ENCODE measurements around the gene ARHGAP24. TPM values are rescaled to one million over a fixed set of nuclear protein-coding genes. Genes with fewer than 3 reads are reported as not detected.
"Not testable (repeated sequence)": the region's sequence is repeated elsewhere in the genome, so short reads cannot be mapped to it uniquely, and the experiment has no call there.

Gene ARHGAP24
- total and polyA plus RNA-seq, 5 experiments from 2014 or later = 4.4 to 7.3 TPM; not detected in 3

- Mint-ChIP-seq H3K9me3 (peaks cover 0 to 3% (median 0%) of the 10 kb centered on the region in 9 donors), H3K4me1 (no peaks in the 10 kb centered on the region), H3K27ac (no peak overlapping the region), H3K36me3 (no peaks in the 10 kb centered on the region), H3K4me3 (no peak overlapping the region), H3K27me3 (peaks cover 0 to 1% (median 0%) of the 10 kb centered on the region in 5 donors)
- POLR2A ChIA-PET = no interaction called here
- DNase-seq = no peak
- no peak for ATAC-seq
These were observed 471.9 kb downstream of the ARHGAP24 start for GRCh38 chr4:85946821-85947220.

- Mint-ChIP-seq H3K36me3 (no peaks in the 10 kb centered on the region), H3K27me3 (peaks cover 0 to 3% (median 0%) of the 10 kb centered on the region in 5 donors), H3K27ac (no peak overlapping the region), H3K9me3 (no peaks in the 10 kb centered on the region), H3K4me3 (no peak overlapping the region), H3K4me1 (no peaks in the 10 kb centered on the region)
- DNase-seq = no peak
- POLR2A ChIA-PET = no interaction called here
- no peak for ATAC-seq
These were observed 476.1 kb downstream of the ARHGAP24 start for GRCh38 chr4:85951099-85951498.

- Mint-ChIP-seq H3K36me3 (no peaks in the 10 kb centered on the region), H3K9me3 (no peaks in the 10 kb centered on the region), H3K4me3 (no peak overlapping the region), H3K27ac (no peak overlapping the region), H3K4me1 (no peaks in the 10 kb centered on the region), H3K27me3 (peaks cover 0 to 3% (median 0%) of the 10 kb centered on the region in 5 donors)
- no peak for ATAC-seq
- DNase-seq = no peak
- POLR2A ChIA-PET = no interaction called here
These were observed 477.6 kb downstream of the ARHGAP24 start for GRCh38 chr4:85952528-85952927.

GRCh38 chr4:85952972-85953650 is 478.2 kb downstream of the ARHGAP24 start:
- POLR2A ChIA-PET = no interaction called here
- Mint-ChIP-seq H3K27ac (no peak overlapping the region), H3K4me1 (no peaks in the 10 kb centered on the region), H3K9me3 (no peaks in the 10 kb centered on the region), H3K36me3 (no peaks in the 10 kb centered on the region), H3K4me3 (no peak overlapping the region), H3K27me3 (peaks cover 0 to 3% (median 0%) of the 10 kb centered on the region in 5 donors)
- DNase-seq (no peak), ATAC-seq (no peak)

- POLR2A ChIA-PET = no interaction called here
- DNase-seq (no peak), ATAC-seq (no peak)
- H3K36me3 Mint-ChIP-seq = no peaks in the 10 kb centered on the region
- no peaks in the 10 kb centered on the region for H3K9me3 Mint-ChIP-seq
- no peak overlapping the region for H3K27ac Mint-ChIP-seq
- H3K4me1 Mint-ChIP-seq = no peaks in the 10 kb centered on the region
- no peak overlapping the region for H3K4me3 Mint-ChIP-seq
- H3K27me3 Mint-ChIP-seq = peaks cover 0 to 3% (median 0%) of the 10 kb centered on the region in 5 donors
These were observed 478.7 kb downstream of the ARHGAP24 start for GRCh38 chr4:85953651-85954018.

GRCh38 chr4:85955620-85956292 is 480.8 kb downstream of the ARHGAP24 start:
- peaks cover 0 to 2% (median 0%) of the 10 kb centered on the region in 9 donors for H3K9me3 Mint-ChIP-seq
- no peak for ATAC-seq
- H3K4me1 Mint-ChIP-seq = no peaks in the 10 kb centered on the region
- no peak for DNase-seq
- no peak overlapping the region for H3K4me3 Mint-ChIP-seq
- peaks cover 0 to 3% (median 0%) of the 10 kb centered on the region in 5 donors for H3K27me3 Mint-ChIP-seq
- no peaks in the 10 kb centered on the region for H3K36me3 Mint-ChIP-seq
- POLR2A ChIA-PET = no interaction called here
- H3K27ac Mint-ChIP-seq = no peak overlapping the region

GRCh38 chr4:85956293-85956945 is 481.5 kb downstream of the ARHGAP24 start:
- ATAC-seq (no peak), DNase-seq (no peak)
- no peaks in the 10 kb centered on the region for H3K36me3 Mint-ChIP-seq
- H3K9me3 Mint-ChIP-seq = peaks cover 0 to 2% (median 0%) of the 10 kb centered on the region in 9 donors
- H3K27ac Mint-ChIP-seq = no peak overlapping the region
- no peak overlapping the region for H3K4me3 Mint-ChIP-seq
- POLR2A ChIA-PET = no interaction called here
- no peaks in the 10 kb centered on the region for H3K4me1 Mint-ChIP-seq
- peaks cover 0 to 3% (median 0%) of the 10 kb centered on the region in 5 donors for H3K27me3 Mint-ChIP-seq

- no peak for ATAC-seq
- H3K9me3 Mint-ChIP-seq = peaks cover 0 to 11% (median 3%) of the 10 kb centered on the region in 9 donors
- H3K4me1 Mint-ChIP-seq = no peaks in the 10 kb centered on the region
- H3K36me3 Mint-ChIP-seq = peaks cover 0 to 4% (median 0%) of the 10 kb centered on the region in 3 donors
- POLR2A ChIA-PET = no interaction called here
- no peak overlapping the region for H3K4me3 Mint-ChIP-seq
- no peaks in the 10 kb centered on the region for H3K27me3 Mint-ChIP-seq
- H3K27ac Mint-ChIP-seq = no peak overlapping the region
- no peak for DNase-seq
These were observed 486.9 kb downstream of the ARHGAP24 start for GRCh38 chr4:85961887-85962286.

- H3K27me3 Mint-ChIP-seq = no peaks in the 10 kb centered on the region
These were observed 488.3 kb downstream of the ARHGAP24 start for GRCh38 chr4:85963231-85963630.

GRCh38 chr4:85964298-85964697 is 489.3 kb downstream of the ARHGAP24 start:
- Mint-ChIP-seq H3K9me3 (peaks cover 0 to 11% (median 3%) of the 10 kb centered on the region in 9 donors), H3K4me3 (no peak overlapping the region), H3K4me1 (no peaks in the 10 kb centered on the region), H3K27ac (no peak overlapping the region), H3K27me3 (no peaks in the 10 kb centered on the region), H3K36me3 (peaks cover 0 to 4% (median 0%) of the 10 kb centered on the region in 3 donors)
- DNase-seq = no peak
- POLR2A ChIA-PET = no interaction called here
- no peak for ATAC-seq

More at GRCh38 chr4:85963231-85963630, 488.3 kb downstream of the ARHGAP24 start:
- DNase-seq (no peak), ATAC-seq (no peak)
- POLR2A ChIA-PET = no interaction called here
- Mint-ChIP-seq H3K9me3 (peaks cover 0 to 11% (median 3%) of the 10 kb centered on the region in 9 donors), H3K4me3 (no peak overlapping the region), H3K36me3 (peaks cover 0 to 4% (median 0%) of the 10 kb centered on the region in 3 donors), H3K4me1 (no peaks in the 10 kb centered on the region), H3K27ac (no peak overlapping the region)

GRCh38 chr4:85965017-85965416 is 490.1 kb downstream of the ARHGAP24 start:
- DNase-seq, H3K27ac Mint-ChIP-seq, H3K4me3 Mint-ChIP-seq, H3K36me3 Mint-ChIP-seq, POLR2A ChIA-PET, ATAC-seq, H3K27me3 Mint-ChIP-seq, H3K4me1 Mint-ChIP-seq: not testable (repeated sequence)
- peaks cover 0 to 11% (median 3%) of the 10 kb centered on the region in 9 donors for H3K9me3 Mint-ChIP-seq

- Mint-ChIP-seq H3K27ac (no peak overlapping the region), H3K36me3 (peaks cover 0 to 4% (median 0%) of the 10 kb centered on the region in 3 donors), H3K4me1 (no peaks in the 10 kb centered on the region), H3K4me3 (no peak overlapping the region), H3K27me3 (no peaks in the 10 kb centered on the region), H3K9me3 (peaks cover 0 to 11% (median 3%) of the 10 kb centered on the region in 9 donors)
- DNase-seq = no peak
- POLR2A ChIA-PET = no interaction called here
- no peak for ATAC-seq
These were observed 490.6 kb downstream of the ARHGAP24 start for GRCh38 chr4:85965529-85965928.

GRCh38 chr4:85966373-85966772 is 491.4 kb downstream of the ARHGAP24 start:
- Mint-ChIP-seq H3K27me3 (no peaks in the 10 kb centered on the region), H3K4me3 (no peak overlapping the region), H3K4me1 (no peaks in the 10 kb centered on the region), H3K27ac (no peak overlapping the region), H3K36me3 (peaks cover 0 to 4% (median 0%) of the 10 kb centered on the region in 3 donors), H3K9me3 (peaks cover 0 to 11% (median 3%) of the 10 kb centered on the region in 9 donors)
- DNase-seq (no peak), ATAC-seq (no peak)
- POLR2A ChIA-PET = no interaction called here
